Activated CD4-positive, alpha-beta T cell treated with anti-CD3 and anti-CD28 coated beads, Interleukin-2, amount 50 U/mL, for 24 hours (primary cell): ENCODE measurements around the gene USP11.

Experiments
- DNase-seq, 2 donors: peaks; one replicate each; pipeline ENCODE4 v3.0.0-alpha.2; 2020; ENCODE audit warnings: low read depth in 1 of 2, low spot score in 1 of 2

USP11 gene

GRCh38 chrX:47202877-47203276, 29.9 kb upstream of the USP11 start:
- DNase-seq: no peak

GRCh38 chrX:47204970-47205369, 27.8 kb upstream of the USP11 start:
- no peak for DNase-seq

DNA sequence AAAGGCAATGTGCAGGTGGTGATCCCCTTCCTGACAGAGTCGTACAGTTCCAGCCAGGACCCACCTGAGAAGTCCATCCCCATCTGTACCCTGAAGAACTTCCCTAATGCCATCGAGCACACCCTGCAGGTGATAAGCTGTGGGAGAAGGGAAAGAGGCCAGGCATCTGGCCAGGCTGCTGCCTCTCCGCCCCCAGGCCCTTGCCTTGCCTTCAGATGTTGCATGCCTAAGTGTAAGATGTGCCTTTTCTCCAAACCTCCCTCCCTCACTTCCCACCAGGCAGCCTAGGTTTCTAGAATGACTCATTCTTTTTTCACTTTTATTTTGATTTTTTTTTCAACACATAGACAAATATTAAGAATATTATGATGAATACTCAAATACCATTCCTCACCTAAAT, 26.5 kb upstream of the USP11 start:
- no peak for DNase-seq

DNA sequence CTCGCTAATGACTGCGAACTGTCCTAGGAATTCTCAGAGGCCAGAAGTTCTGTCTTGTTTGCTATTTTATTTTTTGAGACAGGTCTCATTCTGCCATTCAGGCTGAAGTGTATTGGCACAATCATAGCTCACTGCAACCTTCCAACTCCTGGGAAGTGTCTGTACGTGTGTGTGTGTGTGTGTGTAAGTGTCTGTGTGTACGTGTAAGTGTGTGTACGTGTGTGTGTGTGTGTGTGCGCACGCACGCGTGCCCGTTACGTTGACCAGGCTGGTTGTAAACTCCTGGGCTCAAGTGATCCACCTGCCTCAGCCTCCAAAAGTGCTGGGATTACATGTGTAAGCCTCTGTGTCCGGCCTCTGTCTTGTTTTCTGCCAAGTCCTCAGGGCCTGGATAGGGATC, 24.7 kb upstream of the USP11 start:
- no peak for DNase-seq

DNA sequence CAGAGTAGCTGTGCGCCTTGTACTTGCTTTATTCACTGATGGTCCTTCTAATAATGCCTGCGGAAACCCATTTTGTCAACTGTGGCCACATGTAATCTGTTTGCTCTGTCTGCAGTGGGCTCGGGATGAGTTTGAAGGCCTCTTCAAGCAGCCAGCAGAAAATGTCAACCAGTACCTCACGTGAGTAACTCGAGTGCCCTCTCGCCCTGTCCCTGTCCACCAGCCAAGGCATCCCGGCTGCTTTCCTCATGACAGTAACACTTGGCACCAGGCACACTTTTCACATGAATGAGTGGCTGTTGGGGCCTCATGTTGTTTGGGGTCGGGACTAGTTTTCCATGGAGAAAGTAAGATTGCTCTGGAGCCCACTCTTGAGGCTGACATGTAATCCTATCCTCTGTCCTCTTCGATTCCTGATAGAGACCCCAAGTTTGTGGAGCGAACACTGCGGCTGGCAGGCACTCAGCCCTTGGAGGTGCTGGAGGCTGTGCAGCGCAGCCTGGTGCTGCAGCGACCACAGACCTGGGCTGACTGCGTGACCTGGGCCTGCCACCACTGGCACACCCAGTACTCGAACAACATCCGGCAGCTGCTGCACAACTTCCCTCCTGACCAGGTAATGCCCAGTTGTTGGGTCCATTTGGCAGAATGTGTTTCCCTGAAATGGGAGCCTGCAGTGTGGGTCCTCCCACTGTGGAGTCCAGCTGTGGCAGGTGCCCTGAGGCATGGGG, 23.1 kb upstream of the USP11 start:
- no peak for DNase-seq

DNA sequence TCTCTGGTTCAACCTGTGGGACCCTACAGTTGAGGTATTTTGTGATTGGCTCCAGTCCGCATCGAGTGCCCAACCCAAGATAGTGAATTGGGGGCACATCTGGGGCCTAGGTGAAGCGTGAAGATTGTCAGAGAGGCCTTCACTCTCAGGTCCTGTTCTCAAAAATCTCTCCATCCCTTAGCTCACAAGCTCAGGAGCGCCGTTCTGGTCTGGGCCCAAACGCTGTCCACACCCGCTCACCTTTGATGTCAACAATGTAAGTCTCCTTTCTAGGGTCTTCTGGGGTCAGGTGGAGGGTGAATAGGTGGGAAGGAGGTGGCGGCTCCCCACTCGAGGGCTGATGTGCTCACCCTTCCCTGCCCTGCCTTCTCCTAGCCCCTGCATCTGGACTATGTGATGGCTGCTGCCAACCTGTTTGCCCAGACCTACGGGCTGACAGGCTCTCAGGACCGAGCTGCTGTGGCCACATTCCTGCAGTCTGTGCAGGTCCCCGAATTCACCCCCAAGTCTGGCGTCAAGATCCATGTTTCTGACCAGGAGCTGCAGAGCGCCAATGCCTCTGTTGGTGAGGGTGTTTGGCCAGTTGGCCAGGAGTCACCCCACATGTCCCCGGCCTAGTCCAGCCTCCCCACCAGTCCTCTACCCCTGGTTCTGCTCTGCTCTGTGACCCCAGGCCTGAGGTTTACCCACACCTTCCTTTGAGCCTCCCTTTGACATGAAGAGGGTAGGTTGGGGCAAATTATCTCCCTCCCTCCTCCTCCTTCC, 22.0 kb upstream of the USP11 start:
- no peak for DNase-seq

DNA sequence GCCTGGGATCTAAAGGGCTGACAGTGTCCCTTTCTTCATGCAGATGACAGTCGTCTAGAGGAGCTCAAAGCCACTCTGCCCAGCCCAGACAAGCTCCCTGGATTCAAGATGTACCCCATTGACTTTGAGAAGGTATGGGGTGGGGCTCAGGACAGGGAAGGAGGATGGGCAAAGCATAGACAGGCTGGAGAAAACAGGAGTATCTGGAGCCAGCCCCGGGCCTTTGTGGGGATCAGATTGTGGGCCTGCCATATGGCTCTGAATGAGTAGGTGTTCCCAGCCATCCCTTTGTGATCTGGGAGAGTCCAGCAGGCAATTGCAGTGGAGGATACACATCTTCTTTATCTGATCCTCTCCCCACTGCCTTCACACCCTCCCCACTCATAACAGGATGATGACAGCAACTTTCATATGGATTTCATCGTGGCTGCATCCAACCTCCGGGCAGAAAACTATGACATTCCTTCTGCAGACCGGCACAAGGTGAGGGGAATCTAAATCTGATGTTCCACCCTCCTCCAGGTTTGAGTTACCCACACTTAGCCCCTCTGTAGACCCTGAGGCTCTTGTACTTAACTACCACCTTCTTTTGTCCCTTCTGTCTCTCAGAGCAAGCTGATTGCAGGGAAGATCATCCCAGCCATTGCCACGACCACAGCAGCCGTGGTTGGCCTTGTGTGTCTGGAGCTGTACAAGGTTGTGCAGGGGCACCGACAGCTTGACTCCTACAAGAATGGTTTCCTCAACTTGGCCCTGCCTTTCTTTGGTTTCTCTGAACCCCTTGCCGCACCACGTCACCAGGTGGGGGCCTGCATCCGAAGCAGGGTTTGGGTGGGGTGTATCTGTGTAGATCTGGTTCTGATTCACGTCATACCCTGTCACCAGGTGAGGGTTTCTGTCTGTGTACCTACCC, 20.2 kb upstream of the USP11 start:
- DNase-seq: no peak

- no peak for DNase-seq
Observed at GRCh38 chrX:47214435-47215077, 18.3 kb upstream of the USP11 start.

DNA sequence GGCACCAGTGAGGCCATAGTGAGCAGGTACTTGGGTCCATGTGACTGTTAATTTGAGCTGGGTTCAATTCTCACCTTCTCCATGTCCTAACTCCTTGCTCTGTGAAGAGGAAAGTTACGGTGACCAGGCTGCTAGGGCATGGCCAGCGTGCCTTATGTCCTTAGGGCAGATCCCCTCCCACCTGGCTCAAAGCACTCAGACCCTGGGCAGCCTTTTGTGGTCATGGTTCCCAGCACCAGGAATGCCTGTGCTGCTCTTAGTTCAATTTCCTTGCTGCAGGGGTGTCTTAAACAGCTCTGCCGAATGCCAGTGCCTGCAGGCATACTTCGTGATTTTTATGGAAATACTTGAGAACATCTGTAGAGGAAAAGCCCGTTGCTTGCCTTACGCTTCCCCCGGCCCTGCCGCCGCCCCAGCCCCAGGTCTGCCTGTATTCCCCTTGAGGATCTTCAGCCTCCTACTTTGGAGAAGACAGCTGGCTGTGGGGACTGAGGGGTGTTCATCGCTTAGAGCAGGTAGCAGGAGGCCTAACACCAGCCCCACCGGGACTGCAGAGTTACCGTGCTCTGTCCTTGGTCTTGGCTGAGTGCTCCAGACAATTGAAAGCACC, 17.4 kb upstream of the USP11 start:
- DNase-seq: no peak

DNA sequence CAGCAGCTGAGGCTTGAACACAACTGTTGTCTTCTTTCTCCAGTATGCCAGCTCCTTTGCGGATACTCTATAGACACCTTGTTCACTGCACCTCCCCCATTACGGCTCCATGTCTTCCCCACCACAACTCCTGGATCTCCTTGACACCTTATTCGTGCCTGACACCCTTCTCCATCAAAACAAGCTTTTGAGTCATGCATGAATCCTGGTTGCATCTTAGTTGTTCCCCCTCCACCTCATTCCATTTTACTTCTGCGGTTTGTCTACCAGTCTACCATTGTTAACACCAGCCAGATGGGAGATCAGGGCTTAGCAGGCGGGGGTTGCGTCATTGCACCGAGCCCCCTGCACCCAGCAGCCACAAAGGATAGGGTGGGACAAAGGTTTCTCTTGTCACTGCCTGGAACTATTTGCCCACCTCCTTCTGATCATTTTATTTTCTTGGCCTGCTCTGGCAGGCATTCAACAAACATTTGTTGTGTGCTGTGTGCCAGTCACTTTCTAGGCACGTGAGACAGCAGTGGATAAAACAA, 16.4 kb upstream of the USP11 start:
- DNase-seq: no peak

- no peak for DNase-seq
Observed at GRCh38 chrX:47217121-47217851, 15.5 kb upstream of the USP11 start.

DNA sequence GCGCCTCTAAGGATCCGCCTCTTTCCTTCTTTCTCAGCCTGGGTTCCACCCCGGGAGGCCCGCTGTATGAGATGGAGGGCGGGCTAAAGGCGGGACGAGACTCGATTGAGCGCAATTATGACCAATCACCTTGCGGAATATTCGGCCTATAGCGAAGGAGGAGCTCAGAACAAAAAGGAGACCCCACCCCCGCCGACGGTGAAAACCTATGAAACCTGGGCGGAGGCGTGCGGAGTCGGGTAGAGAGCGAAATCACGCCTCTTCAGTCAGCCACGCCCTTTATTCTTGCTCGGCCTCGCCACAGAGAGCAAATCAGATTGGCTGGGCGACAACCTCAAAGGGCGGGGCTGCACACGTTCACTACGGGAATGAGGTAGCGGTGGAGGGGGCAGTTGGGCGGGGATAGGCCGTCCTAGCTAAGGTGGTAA, 14.9 kb upstream of the USP11 start:
- DNase-seq: peak; percentile 76 to 91

DNA sequence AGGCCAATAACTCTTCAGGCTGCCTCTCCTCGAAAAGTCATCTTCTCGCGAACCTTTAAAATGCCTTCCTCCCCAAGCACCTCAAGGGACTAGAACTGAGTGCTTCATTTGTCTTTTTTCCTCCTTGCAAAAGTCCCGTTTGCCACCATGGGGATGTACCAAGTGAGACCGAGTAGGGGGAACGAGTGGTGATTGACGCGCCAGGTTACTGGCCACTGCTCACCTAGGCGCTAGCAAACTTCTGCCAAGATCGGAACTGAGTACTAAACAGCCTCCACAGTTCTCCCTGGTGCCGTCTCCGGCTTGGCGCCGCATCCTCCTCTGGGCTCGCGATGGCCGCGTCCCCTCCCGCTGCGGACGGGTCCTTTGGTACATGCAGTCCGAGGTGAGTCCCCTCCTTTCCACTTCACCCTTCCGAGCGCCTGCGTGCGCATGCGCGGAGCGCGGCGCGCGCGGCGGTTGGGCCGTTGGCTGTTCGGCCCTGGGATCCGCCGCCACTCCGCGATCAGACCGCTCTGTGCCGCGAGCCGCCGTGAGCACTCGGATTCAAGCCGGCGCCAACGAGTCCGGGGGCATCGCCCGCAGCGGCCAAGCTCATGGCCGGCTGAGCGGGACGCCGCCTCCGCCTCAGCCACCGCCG, 14.4 kb upstream of the USP11 start, which contains the start of gene CDK16:
Gene CDK16 (plus strand): TSS at position 402 of the 640 bp plus-strand sequence. CDS start 4,877 bp downstream, outside the sequence.
- DNase-seq: peak; percentile 45 to 64

- DNase-seq: peak; percentile 11 to 23
Observed at GRCh38 chrX:47218920-47219815, 13.6 kb upstream of the USP11 start.

GRCh38 chrX:47221756-47222155, 11.1 kb upstream of the USP11 start:
- DNase-seq: no peak

DNA sequence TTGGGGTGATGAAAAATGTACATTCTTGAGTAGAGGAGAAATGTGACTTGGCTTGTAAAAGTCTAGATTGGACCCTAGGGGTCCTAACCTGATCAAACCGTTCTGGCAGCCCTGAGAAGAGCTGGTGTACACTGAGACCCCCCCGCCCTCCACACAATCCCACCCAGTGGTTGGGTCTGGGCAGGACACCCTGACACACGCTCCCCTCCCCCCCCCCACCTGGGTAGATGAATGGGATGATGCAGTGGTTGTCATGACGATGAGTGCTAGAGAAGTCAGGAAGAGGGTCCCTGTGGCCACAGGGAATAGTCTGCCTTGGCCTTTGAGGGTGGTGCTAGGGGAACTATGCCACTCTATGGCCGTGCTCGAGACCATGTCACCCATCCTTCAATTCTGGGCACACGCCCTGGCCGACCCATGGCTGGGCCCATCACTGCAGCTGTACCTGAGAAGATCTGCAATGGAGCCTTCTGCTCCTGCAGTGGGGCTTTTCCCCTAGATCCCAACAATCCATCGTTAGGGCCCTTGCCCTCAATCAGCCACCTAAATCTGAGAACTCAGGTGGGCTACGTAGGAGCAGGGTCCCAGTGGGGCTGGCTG, 10.0 kb upstream of the USP11 start:
- no peak for DNase-seq

- no peak for DNase-seq
Observed at GRCh38 chrX:47223476-47224250, 9.1 kb upstream of the USP11 start.
